NCI-H524 (cell line): ENCODE measurements around the gene GCLC.

Source experiments
- DNase-seq, 2 experiments: peaks; one replicate each; lab custom pipeline; 2025; lab: John Stamatoyannopoulos, UW

Gene GCLC

DNA sequence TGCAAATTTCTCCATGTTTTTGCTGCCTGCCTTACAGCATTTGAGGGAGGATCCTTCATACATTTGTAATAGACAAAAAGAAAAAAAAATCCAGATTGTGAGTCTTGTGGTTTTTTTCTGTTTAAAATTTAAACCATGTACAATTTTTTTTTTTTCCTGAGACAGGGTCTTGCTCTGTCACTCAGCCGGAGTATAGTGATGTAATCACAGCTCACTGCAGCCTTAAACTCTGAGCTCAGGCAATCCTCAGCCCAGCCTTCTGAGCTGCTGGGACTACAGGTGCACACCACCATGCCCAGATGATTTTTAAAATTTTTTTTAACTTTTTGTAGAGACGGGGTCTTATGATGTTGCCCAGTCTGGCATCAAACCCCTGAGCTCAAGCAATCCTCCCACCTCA is 97.0 kb downstream of the GCLC start:
- DNase-seq = no peak
